SK-N-SH treated with all-trans-retinoic acid at 6 μM for 48 hours (cell line): Measurements from ENCODE around the gene OSCAR.

ENCODE experiments used
- GLIS3 ChIP-seq: fragments of 250-450 bp; sonication (Bioruptor Pico); IDR thresholded peaks from 2 replicates; pipeline ENCODE4 v1.5.0; 2020; ENCODE audit warnings: mild to moderate bottlenecking, moderate library complexity
- OSR1 ChIP-seq: fragments of 250-450 bp; sonication (Bioruptor Pico); IDR thresholded peaks from 2 replicates; pipeline ENCODE4 v1.8.0; 2022; ENCODE audit warnings: moderate library complexity, mild to moderate bottlenecking, inconsistent platforms
- SNAI2 ChIP-seq: fragments of 250-450 bp; sonication (Bioruptor Pico); IDR thresholded peaks from 2 replicates; pipeline ENCODE4 v1.5.0; 2020; ENCODE audit warnings: mild to moderate bottlenecking, moderate library complexity
- ZFP30 ChIP-seq: fragments of 450-650 bp; formaldehyde crosslinking; IDR thresholded peaks from 2 replicates; pipeline ENCODE4 v1.5.0; 2022; ENCODE audit warnings: mild to moderate bottlenecking, moderate library complexity
- ZNF565 ChIP-seq: fragments of 450-650 bp; formaldehyde crosslinking; conservative IDR thresholded peaks from 2 replicates; pipeline ENCODE4 v1.5.0; 2020; ENCODE audit warnings: low read depth, mild to moderate bottlenecking, moderate library complexity

DNA sequence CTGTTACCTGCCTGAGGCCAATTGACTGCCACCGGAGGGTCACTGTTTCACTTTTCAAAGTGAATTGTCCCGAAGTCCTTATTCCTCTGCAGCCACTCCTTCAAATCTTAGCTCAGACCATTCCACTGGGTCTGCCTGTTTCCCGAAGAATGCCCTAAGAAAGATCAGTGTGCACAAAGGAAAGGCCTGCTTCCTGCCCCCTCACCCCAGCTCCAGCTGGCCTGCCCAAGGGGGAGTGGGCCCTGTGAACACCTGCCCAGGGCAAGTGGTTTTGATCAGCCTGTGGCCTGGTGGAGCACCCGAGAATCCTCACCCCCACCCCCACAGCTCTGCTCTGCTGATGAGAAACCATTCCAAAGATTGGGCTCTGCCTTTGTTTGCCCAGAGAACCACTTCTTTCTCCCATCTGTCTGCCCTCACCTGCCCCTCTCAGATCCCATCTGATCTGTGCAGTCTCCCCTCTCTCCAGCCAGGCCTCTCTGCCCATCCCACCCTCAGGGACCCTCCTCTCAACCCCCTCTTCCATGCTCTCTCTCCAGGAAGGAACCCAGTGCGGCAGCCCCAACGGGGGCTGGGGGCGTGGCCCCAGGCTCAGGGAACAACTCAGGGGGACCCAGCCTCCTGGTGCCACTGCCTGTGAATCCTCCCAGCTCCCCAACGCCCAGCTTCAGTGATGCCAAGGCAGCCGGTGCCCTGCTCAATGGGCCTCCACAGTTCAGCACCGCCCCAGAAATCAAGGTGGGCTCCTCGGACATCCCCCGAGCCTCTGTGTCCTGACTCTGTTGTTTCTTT lies 48.6 kb upstream of the OSCAR start:
- no peak for TF ChIP-seq GLIS3 (CRISPR knock-in tag)
- TF ChIP-seq ZNF565 (CRISPR knock-in tag): no peak
- TF ChIP-seq SNAI2 (CRISPR knock-in tag): no peak
- no peak for TF ChIP-seq ZFP30 (CRISPR knock-in tag)
- no peak for TF ChIP-seq OSR1 (CRISPR knock-in tag)
